Measurements from ENCODE around the gene SAMD4A.
A peak's percentile ranks its signal among the peaks of the same experiment; 100 is the strongest.

- TF ChIP-seq CTCF (conservative IDR thresholded peaks at IDR 0.05; ENCODE audit: low read depth, low read length) (peak; percentile 25; the same call in 1 of the 2 replicates), MAZ (IDR thresholded peaks at IDR 0.05; ENCODE audit: borderline replicate concordance, low read depth, low read length) (peak; percentile 14; the same call in 1 of the 2 replicates), BHLHE40 (IDR thresholded peaks at IDR 0.05; ENCODE audit: low read depth, low read length) (no peak)
Measured at GRCh38 chr14:54566410-54567223, at the start of gene SAMD4A.
